Type B pancreatic cell (in vitro differentiated cells): Measurements from ENCODE around the gene POU5F1. TPM values are rescaled to one million over a fixed set of nuclear protein-coding genes. Genes with fewer than 3 reads are reported as not detected.

Source experiments
- DNase-seq: peaks from one replicate; pipeline ENCODE4 v3.0.0; 2021; ENCODE audit warnings: mixed read lengths; ENCODE audit not compliant: unreplicated experiment; ENCODE audit errors: extremely low spot score
- H3K27ac Mint-ChIP-seq: 2 replicates; pipeline ENCODE4 v1.8.0; 2021; ENCODE audit warnings: mild to moderate bottlenecking, mixed read lengths
- H3K27me3 Mint-ChIP-seq: 2 replicates; pipeline ENCODE4 v1.8.0; 2021; ENCODE audit warnings: mixed read lengths
- H3K36me3 Mint-ChIP-seq: 2 replicates; pipeline ENCODE4 v1.8.0; 2021; ENCODE audit warnings: mixed read lengths
- H3K4me1 Mint-ChIP-seq: one replicate; pipeline ENCODE4 v1.8.0; 2021; ENCODE audit warnings: mixed read lengths; ENCODE audit not compliant: unreplicated experiment
- H3K4me3 Mint-ChIP-seq: 2 replicates; pipeline ENCODE4 v1.8.0; 2021; ENCODE audit warnings: mild to moderate bottlenecking, mixed read lengths
- H3K9me3 Mint-ChIP-seq: 2 replicates; pipeline ENCODE4 v1.8.0; 2021; ENCODE audit warnings: mixed read lengths
- CTCF ChIP-seq: fragments of 200-600 bp; sonication (generic); conservative IDR thresholded peaks from 2 replicates; pipeline ENCODE4 v1.5.0; 2021; ENCODE audit warnings: antibody characterized with exemption, mild to moderate bottlenecking
- total RNA-seq: library from RNA; stranded (reverse); gene quantifications from 2 replicates; pipeline ENCODE4 v1.2.1, GENCODE V29; 2021; ENCODE audit warnings: low replicate concordance

POU5F1 gene
- total RNA-seq, 1 donor from 2014 or later, result not detected

- Mint-ChIP-seq H3K27me3 (no peaks in the 10 kb centered on the region), H3K4me3 (peak within 1 kb of the TSS; percentile 94), H3K27ac (peak within 1 kb of the TSS; percentile 81), H3K9me3 (no peaks in the 10 kb centered on the region), H3K4me1 (peaks cover 24% of the 10 kb centered on the region), H3K36me3 (peaks cover 3% of the 10 kb centered on the region)
- TF ChIP-seq CTCF, result no peak
- DNase-seq, result no peak
Measured at GRCh38 chr6:31157513-31158139, 12.9 kb downstream of the POU5F1 start, which contains the start of gene CCHCR1. CCHCR1 (minus strand) TSS chr6:31157802; CDS start chr6:31157600, 202 bp downstream.

GRCh38 chr6:31156641-31157040 lies 13.8 kb downstream of the POU5F1 start:
- Mint-ChIP-seq H3K4me1 (peaks cover 24% of the 10 kb centered on the region), H3K9me3 (no peaks in the 10 kb centered on the region), H3K27ac (no peak overlapping the region), H3K4me3 (peak overlapping the region; percentile 94), H3K27me3 (no peaks in the 10 kb centered on the region), H3K36me3 (peaks cover 3% of the 10 kb centered on the region)
- no peak for DNase-seq
- TF ChIP-seq CTCF, result no peak

GRCh38 chr6:31154436-31154835 lies 16.0 kb downstream of the POU5F1 start:
- H3K27me3 Mint-ChIP-seq, result no peaks in the 10 kb centered on the region
- H3K4me3 Mint-ChIP-seq, result no peak overlapping the region
- TF ChIP-seq CTCF, result no peak
- no peak overlapping the region for H3K27ac Mint-ChIP-seq
- no peaks in the 10 kb centered on the region for H3K9me3 Mint-ChIP-seq
- H3K36me3 Mint-ChIP-seq, result peaks cover 3% of the 10 kb centered on the region
- peaks cover 17% of the 10 kb centered on the region for H3K4me1 Mint-ChIP-seq
- DNase-seq, result no peak

- H3K36me3 Mint-ChIP-seq, result peaks cover 3% of the 10 kb centered on the region
- TF ChIP-seq CTCF, result no peak
- no peak overlapping the region for H3K4me3 Mint-ChIP-seq
- H3K4me1 Mint-ChIP-seq, result peaks cover 13% of the 10 kb centered on the region
- no peak for DNase-seq
- no peaks in the 10 kb centered on the region for H3K9me3 Mint-ChIP-seq
- H3K27ac Mint-ChIP-seq, result no peak overlapping the region
- H3K27me3 Mint-ChIP-seq, result no peaks in the 10 kb centered on the region
Measured at GRCh38 chr6:31152781-31153180, 17.7 kb downstream of the POU5F1 start.

DNA sequence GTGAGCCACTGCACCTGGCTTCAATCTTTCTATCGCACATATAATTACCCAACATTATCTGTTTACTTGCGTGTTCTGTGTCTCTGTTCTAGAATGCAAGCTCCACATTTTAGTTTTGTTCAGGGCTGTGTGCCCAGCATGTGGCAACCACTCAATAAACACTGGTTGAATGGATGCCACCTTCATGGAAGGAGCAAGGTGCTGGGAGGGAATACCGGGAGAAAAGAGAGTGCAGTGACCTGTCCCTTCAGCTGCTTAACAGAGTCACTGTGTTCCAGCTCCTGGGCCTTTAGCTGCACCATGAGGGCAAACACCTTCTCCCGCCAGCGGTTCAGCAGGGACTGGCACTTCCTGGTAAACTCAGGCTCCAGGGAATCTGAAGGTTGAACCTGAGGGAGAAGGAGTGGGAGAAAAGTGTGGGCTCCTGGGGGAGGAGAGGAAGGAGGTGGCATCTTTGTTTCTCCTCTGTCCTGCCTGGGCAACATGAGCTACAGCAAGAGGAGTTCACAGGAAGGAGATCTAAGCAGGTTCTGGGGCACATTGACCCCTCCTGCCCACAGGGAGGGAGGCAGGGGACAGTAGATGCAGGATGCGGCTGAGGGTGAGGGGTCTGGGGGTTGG lies 20.5 kb downstream of the POU5F1 start:
- no peak for DNase-seq
- Mint-ChIP-seq H3K9me3 (no peaks in the 10 kb centered on the region), H3K4me3 (no peak overlapping the region), H3K36me3 (peaks cover 2% of the 10 kb centered on the region), H3K4me1 (peaks cover 4% of the 10 kb centered on the region), H3K27ac (no peak overlapping the region), H3K27me3 (no peaks in the 10 kb centered on the region)
- TF ChIP-seq CTCF, result no peak
